HG03460 (cell line): ENCODE data around the gene SLC6A4.
"Not testable (repeated sequence)": the region's sequence is repeated elsewhere in the genome, so short reads cannot be mapped to it uniquely, and the experiment has no call there.

ENCODE experiments used
- ATAC-seq: cut with Tn5 transposase; IDR thresholded peaks from one replicate; pipeline ENCODE4 v1.9.1; 2021; ENCODE audit not compliant: unreplicated experiment

The SLC6A4 gene

DNA sequence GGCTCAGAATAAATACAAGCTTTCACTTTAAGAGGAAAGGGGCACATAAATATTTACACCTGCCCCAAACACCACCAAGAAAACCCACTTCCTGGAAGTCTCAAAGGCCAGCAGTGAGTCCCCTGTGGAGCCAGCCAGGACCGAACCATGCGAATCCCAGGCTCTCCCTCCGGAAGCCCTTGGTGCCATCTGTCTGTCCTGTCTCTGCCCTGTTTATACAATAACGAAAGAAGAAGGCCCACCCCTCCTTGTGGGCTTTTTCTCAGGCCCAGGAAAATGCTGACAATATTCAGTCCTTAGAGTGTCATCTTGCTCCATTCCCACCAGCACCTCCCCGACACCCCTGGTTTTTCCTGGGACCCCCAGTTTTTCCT, 3.6 kb upstream of the SLC6A4 start:
- no peak for ATAC-seq

DNA sequence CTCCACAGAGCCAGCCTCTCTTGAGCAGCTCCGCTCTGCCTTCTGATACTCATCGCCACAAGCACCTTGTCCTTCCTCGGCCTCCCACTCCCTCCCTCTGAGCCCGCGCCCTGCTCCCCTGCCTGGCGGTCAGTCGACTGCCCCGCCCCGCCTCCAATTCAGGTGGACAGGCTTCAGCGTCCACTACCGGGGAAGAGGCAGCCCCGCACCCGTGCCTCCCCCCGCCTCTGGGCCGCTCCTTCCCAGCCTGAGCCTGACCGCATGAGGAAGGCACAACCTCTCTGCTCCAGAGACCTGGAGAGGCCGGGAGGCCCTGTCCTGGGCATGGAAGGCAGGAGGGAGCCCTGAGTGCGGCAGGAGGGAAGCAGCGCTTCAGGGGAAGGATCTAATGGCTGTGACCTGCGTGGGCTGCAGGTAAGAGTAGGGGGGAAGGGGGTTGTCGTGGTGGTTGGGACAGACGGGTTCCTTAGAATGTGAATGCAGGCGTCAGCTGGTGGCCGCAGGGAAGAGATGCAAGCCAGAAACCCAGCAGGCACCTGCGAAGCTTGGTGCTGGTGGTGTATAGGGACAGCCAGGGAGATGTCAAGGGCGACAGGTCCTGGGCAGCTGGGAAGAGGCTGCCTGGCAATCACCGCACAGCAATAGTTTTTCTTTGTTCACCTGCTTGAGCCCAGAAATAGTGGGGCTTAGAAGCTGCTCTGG, 3.0 kb upstream of the SLC6A4 start:
- no peak for ATAC-seq

DNA sequence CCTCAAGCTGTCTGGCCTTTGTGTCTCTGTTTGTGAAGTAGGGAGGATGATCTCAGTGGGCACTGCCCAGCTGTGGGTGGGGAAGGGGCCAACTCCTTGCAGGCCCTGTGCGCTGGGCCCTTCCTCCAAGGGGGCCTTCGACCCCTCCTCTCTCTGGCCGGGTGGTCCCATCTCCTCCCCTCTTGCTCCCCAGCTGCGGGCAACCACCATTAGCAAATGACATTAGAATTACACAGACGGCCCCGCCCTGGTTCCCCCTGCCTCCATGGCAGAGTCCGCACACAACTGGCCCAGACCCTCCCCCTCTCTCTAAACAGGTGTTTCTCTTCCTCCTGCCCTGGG, 2.5 kb upstream of the SLC6A4 start:
- ATAC-seq, result no peak

DNA sequence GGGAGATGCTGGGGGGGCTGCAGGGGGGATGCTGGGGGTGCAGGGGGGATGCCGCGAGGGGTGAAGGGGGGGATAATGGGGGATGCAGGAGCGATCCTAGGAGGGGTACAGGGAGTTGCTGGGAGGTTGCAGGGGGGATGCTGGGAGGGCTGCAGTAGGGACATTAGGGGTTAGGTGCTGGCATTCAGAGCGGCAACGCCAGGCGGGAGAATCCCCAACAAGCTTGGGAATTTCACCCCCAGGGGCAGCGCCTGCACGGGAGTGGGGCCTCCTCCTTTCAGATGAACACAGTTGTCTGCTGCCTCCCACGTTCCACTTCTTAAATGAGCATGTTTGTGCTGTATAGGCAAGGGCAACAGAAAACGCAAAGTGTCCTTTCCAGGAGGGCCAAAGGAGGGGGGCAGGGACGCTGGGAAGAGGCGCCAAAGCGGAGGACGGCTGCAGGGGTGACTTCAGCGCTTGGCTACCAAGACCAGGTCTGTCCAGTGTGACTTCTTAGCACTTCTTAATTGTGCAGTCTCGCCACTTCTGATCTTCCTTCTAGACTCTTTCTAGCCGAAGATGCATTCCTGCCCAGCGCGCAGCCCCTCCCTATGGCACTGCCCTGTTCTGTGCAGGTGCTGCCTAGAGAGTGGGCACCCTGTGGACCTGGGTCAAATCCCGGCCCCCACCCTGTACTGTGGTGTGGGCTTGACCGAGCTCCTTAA, 2.0 kb upstream of the SLC6A4 start:
- no peak for ATAC-seq

DNA sequence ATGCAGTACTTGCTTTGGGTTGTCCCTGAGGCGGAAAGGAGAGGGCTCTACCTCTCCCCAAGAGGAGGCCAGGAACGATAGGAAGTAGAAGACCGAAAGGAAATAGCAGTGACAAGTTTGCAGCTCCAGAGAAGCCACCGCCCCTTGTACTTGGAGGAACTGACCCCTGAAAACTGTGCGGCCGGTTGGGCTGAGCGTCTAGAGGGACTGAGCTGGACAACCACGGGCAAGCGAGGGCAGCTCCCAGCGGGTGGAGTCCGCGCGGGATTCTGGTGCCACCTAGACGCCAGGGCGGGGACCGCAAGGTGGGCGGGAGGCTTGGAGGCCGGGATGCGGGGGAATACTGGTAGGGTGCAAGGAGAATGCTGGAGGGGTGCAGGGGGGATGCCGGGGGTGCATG, 1.3 kb upstream of the SLC6A4 start:
- no peak for ATAC-seq

DNA sequence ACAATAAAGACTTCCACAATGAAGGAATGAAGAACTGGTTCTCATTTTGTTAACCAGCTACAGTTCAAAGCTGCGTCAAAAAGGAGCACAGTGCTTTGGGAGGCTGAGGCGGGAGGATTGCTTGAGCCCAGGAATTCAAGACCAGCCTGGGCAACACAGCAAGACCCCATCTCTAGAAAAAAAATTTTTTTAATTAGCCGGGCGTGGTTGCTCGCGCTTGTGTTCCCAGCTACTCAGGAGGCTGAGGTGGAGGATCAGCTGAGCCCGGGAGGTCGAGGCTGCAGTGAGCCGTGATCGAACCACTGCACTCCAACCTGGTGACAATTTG, 764 bp upstream of the SLC6A4 start:
- ATAC-seq, result no peak

DNA sequence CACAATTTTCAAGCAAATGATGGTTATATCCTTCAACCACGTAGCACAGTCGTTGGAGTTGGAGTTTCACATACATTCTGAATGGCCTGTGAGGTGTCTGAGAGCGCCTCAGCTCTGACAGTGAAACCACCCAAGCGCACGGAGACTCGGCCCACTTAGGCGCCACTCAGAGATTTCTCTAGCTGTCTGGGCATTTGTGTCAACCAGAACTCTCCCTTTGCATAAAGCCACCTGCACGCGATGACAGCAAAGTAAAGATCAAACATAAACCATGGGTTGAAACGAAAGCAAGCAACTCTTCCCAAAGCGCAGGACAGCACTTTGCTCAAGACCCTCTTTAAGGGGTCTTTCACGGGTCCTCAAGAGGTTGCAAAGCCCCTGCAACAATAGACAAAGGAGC, 533 bp downstream of the SLC6A4 start:
- peak; percentile 60 for ATAC-seq

DNA sequence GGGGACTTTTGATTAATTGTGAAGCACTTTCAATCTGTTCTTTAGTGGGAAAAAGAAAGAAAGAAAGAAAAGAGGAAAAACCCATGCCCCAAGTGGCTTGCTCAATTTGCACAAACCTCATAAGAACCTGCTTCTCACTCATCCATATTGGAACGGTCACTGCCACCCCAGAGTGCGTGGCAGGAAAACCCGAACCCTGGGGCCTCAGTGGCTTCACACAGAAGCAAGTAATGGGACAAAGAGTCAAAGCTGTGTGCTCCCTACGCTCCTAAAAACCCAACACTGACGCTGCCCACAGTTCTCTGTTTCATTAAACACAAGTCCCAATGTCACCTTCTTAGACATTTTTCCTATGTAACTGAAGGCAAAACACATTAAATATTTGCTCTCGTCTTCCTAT, 1.2 kb downstream of the SLC6A4 start:
- ATAC-seq, result no peak

DNA sequence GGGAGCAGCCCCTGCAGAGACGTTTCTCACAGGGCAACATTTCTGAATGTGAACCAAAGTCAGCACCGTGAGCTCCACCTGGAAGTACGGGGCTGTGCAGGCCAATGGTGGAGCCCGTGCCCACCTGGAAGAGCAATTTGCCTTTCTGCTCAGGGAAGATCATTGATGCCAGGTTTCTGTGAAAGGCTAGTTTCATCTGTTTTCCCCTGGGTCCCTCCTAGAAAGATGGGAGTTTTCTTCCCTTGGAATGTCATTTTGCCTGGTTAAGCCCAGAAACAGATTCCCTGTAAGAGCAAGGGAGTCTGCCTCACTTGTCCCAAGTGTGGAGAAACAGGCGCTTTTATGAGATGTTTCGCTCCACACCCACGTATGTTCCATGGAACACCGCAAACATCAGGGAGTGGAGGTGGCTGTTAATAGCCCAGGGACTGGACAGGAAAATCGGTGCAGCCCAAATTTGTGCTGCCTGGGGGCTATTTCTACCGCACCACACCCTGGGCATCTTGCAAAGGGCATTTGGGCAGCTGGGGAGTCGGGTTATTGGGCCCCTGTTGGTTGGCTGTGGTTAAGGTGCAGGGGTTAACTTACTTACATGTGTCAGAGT, 2.6 kb downstream of the SLC6A4 start:
- ATAC-seq, result no peak

DNA sequence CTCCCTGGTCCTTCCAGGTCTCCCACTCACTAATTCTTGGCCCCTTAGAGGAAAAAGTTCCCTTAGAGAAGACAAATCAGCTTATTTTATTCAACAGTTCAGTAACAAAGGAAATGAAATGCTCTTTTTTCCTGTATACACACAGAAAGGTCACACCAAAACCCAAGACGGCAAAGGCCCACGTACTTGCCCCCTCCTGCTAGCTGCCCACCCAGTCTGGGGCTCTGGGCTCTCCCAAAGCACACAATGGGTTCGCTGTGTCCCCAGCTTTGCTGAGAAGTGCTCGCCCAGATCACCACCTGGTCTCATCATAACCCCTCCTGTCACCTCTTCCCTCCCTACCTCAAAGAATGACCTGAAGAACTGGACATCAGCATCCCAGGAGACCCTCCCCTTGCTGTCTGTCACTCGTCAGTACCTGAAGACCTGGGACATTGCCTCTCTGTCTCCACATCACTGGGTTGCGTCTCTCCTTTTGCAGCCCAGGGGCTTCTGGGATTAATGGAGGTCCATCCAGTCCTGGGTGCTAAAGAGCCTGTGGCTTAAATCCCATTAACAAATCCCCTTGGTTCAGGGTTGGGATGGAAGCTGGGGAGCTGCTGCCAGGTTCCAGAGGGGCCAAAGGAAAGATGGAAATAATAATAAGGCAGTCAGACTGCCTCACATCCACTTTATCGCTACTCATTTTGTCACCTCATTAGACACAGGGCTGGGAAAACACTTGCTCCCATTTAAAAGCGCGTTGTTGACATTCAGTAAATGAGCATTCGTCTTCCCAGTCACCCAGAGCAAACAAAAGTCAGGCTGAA, 3.3 kb downstream of the SLC6A4 start:
- no peak for ATAC-seq

DNA sequence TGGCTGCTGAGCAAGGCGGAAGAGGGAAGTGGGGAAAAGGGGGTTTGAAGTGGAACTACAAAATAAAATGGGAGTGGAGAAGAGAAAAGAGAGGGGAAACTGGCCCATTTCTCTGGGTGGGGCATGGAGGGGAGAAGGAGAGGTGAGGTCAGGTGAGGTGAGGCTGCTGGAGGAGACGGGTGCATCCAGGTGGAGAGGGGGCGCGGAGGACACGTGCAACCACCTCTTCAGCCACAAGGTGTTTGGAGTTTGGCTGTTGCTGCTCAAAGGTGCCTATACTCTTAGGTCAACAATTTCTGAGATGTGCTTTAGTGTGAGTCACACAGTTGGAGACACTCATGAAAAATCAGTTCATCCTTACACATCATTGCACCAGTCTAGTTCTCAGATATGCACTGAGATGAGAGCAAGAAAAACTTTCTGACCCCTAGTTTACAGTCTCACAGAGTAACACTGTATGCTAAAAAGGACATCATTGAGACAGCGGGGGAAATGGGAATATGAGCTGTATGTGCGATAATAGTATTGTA, 4.8 kb downstream of the SLC6A4 start:
- no peak for ATAC-seq

DNA sequence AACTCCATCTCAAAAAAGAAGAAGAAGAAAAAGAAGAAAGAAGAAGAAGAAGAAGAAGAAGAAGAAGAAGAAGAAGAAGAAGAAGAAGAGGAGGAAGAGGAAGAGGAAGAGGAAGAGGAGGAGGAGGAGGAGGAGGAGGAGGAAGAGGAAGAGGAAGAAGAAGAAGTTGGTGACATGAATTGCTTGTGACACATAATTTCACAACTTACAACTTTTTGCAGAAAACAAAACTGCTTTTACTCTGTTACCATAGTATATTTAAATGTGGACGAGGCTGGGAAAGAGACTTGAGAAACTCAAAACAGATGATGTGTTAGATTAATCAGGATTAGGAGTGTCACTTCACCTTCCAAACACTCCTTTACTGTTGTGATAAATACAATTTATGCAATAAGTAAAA, 5.5 kb downstream of the SLC6A4 start:
- ATAC-seq, result not testable (repeated sequence)

DNA sequence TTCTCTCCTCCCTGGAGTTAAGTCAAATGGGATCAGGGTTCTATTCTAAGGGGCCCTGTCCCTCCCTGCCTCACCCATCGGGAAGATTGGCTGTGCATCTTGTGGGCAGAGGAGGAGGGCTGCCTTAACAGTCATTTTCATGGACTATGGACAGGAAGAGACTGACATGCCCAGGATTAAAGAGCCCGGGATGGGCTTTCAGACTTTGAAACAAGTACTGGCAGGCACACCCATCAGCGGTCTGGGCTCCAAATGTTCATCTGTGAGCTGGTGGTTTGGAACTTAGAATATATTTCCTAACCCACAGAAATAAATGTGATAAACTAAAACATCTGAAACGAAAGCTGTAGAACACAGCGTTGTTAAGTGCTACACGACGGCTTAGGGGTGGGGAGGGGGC, 6.5 kb downstream of the SLC6A4 start:
- ATAC-seq, result no peak

DNA sequence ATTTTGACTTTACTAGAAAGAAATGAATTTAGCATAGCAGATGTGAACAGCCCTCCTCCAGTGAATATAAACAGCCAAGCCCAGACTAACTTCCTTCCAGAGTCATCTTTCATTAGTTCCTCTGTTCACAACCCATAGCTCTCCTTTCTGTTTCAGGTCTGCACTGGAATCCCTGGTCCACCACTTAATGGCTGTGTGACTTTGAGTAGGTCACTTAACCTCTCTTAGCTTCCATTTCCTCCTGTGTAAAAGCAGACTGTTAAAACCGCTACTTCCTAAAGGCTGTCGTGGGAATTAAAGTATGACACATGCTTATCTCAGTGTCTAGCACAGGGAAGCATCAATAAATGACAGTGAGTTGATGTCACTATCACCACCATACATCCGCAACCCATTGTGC, 7.5 kb downstream of the SLC6A4 start:
- no peak for ATAC-seq

DNA sequence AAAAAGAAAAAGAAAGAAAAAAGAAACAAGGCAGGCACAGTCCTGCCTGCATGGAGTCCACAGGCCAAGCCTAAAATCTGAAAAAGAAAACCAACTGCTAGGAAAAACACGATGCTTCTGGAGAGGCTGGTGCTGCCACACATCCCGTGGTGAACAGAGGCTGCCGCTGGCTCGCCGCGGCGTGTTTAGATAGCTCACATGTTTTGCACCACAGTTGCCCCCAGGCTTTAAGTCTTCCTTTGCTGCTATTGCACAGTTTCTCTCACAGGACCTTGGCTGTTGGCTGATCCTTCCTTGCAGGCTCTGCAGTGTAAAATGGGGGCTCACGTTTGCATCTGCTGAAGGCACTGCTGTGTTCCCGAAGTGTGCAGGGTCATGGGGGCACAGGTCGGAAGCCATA, 8.6 kb downstream of the SLC6A4 start:
- no peak for ATAC-seq

DNA sequence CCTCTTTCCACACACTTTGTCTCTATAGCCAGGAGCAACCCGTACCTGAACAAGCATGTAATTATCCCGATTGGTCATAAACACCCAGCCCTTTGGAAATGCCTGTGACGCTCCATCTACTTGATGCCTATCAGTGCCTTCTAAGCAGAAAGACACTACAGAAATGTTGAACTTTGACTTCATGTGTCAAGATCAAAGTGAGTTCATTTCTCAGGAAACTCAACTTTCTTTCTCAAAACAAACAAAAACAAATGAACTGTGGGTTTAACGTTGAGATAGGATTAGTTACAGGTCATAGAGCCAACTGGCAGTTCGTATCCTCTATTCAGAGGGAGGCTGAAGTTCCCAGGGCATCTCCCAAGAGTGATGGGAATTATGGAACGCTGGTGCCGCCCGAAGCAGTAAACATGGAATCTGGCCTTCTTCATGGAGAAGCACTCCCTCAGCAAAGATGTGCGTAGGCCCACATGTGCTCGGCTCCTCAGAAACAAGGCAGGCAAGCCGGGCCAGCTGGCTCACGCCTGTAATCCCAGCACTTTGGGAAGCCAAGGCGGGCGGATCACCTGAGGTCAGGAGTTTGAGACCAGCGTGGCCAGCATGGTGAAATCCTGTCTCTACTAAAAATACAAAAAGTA, 9.5 kb downstream of the SLC6A4 start:
- ATAC-seq, result no peak

DNA sequence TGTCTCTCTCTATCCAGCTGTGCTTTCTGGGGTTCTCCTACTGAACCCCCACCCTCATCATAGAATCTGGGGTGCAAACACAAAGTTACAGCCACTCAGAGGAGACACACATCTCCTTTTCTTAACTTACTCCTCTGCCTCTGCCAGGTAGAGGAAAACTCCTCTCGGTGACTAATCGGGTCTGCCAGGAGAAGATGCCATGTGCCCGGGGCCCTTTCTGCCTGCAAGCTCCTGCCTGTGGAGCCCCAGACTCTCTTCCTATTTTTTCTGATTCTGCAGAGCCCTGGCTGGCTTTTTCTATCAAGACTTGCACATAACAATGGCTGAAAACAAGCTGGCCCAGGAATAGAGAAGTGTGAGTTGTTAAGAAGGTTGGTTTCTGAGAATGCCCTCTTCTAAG, 10.4 kb downstream of the SLC6A4 start:
- ATAC-seq, result no peak

DNA sequence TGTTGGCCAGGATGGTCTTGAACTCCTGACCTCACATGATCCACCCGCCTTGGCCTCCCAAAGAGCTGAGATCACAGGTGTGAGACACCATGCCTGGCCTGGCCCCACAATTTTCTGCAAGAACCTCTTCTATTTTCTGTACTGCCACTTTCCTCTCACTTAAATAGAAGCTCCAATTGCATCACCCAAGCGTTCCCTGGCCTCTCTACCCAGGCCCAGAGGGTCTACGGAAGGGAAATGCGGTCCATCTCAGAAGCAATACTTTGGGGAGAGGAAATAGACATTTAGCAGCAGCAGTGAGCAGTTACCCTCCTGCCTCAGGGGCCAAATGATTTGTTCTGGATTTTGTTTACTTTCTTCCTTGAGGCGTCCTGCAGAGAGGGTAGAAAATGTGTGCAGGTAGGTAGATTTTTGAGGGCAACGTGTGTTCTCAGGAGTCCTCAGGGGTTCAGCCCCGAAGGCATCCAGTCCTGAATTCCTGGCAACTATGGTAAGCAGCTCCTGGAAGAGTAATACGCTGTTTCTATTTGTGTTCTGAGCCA, 11.0 kb downstream of the SLC6A4 start:
- no peak for ATAC-seq

DNA sequence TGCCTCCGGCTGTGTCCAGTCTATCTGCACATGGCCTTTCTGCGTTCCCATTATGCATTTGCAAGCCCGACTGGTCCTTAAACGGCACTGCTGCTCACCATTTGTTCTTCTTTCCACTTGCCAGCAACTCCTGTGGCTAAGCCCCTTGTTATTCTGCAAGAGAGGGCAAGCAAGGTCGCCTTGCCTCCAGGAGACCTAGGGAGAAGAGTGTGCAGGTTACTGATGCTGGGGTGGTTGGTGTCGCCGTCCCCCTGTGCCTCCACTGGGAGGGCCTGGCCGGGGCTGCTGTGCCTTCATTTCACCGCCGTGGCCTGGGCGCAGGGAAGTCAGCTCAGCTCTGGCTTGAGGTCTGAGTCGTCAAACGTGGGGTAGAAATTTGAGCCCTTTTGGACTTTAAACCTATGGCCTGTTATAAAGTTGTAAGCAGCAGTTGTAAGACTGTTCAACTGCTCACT, 12.7 kb downstream of the SLC6A4 start:
- no peak for ATAC-seq

DNA sequence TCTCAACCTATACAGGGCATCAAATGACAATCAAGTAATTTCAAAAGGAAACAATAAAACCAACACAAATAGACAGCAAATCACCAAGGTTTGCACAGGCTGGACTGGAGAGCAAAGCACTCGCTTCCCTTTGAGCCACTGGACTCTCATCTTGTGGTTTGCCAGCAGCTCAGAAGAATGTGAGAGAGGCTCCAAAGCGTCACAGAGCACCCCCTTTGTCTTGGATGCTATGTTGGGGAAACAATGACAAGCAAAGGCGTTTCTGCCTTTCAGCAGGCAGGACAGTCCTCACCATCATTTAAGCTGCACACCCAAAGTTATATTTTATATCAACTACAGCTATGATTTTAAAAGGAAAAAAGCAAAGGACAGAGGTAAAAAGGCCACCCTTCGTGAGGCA, 13.2 kb downstream of the SLC6A4 start:
- no peak for ATAC-seq

DNA sequence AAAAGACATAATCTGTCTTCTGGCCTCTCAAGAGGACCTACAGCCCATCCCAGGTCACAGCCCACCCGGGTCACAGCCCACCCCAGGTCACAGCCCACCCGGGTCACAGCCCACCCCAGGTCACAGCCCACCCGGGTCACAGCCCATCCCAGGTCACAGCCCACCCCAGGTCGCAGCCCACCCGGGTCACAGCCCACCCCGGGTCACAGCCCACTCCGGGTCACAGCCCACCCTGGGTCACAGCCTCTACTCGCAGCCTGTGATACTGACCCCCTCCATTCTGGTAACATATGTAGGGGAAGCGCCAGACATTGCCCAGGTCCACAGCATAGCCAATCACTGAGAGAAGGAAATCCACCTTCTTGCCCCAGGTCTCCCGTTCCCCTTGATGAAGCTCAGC, 14.2 kb downstream of the SLC6A4 start:
- no peak for ATAC-seq
